ENCODE results near the gene KIFBP. TPM values are rescaled to one million over a fixed set of nuclear protein-coding genes. Genes with fewer than 3 reads are reported as not detected.
A peak's percentile ranks its signal among the peaks of the same experiment; 100 is the strongest.

Gene KIFBP
- total and polyA plus RNA-seq, 9 of the 15 experiments (the other 6 are each of a cell fraction or from before 2014, with no cell fraction given): 5.6 to 23.2 (median 14.8) TPM

- TF ChIP-seq HNRNPUL1 (IDR thresholded peaks at IDR 0.05; ENCODE audit: low read length) (no peak), POLR2AphosphoS5 (IDR thresholded peaks at IDR 0.05; ENCODE audit: control insufficient read depth, insufficient read depth, low read depth, low read length) (peak; percentile 78; the same call in 1 of the 2 replicates), E2F8 (IDR thresholded peaks at IDR 0.05; ENCODE audit: low read depth, partially characterized antibody) (peak; percentile 87), SNIP1 (IDR thresholded peaks at IDR 0.05; ENCODE audit: low read depth) (no peak), ATF3 (IDR thresholded peaks at IDR 0.05) (no peak), ATF3 (CRISPR knock-in tag; conservative IDR thresholded peaks at IDR 0.05) (no peak), ETV5 (CRISPR knock-in tag; IDR thresholded peaks at IDR 0.05; ENCODE audit: low read depth) (no peak), FOXJ2 (tag; IDR thresholded peaks at IDR 0.05) (no peak), ZNF121 (CRISPR knock-in tag; conservative IDR thresholded peaks at IDR 0.05) (no peak), ZBTB43 (CRISPR knock-in tag; IDR thresholded peaks at IDR 0.05) (no peak), SLC30A9 (CRISPR knock-in tag; IDR thresholded peaks at IDR 0.05) (no peak), MCM7 (IDR thresholded peaks at IDR 0.05) (no peak), HNRNPK (IDR thresholded peaks at IDR 0.05; ENCODE audit: low read depth, low read length, poor library complexity, severe bottlenecking) (no peak), SRSF9 (IDR thresholded peaks at IDR 0.05; ENCODE audit: borderline replicate concordance, low read depth, low read length) (no peak), ARID4B (CRISPR knock-in tag; IDR thresholded peaks at IDR 0.05) (peak; percentile 62), CREB1 (IDR thresholded peaks at IDR 0.05) (peak; percentile 76), CREB1 (CRISPR knock-in tag; IDR thresholded peaks at IDR 0.05) (peak; percentile 73), PHB (CRISPR knock-in tag; IDR thresholded peaks at IDR 0.05) (no peak)
Observed at GRCh38 chr10:68988530-68989316, at the start of gene KIFBP (continued).

Data from K562 (cell line).